T47D (cell line): ENCODE data around the gene RTL3.

Experiments
- DNase-seq, 2 experiments: peaks; one replicate each; pipeline versions ENCODE4 v3.0.0 to v3.0.0-alpha.2; 2011 to 2012; ENCODE audit warnings: low read depth in 1 of 2, low spot score in 1 of 2
- JUND ChIP-seq: IDR thresholded peaks from 2 replicates; pipeline ENCODE4 v1.6.1; 2012; ENCODE audit warnings: low read depth
- in situ Hi-C: cut with HindIII; loops from 2 replicates; pipeline ENCODE4 v1.10.0; 2016; ENCODE audit warnings: low sequenced_read_pairs, low pct_unique_long_range_greater_than_20kb

The RTL3 gene

GRCh38 chrX:78658845-78659744, at the start of gene RTL3:
Gene RTL3 (minus strand): TSS chrX:78659328. CDS start chrX:78658420, 908 bp downstream.
- DNase-seq: no peak
- in situ Hi-C loops: no loop called here
- TF ChIP-seq JUND: no peak

GRCh38 chrX:78708816-78709215, 49.7 kb upstream of the RTL3 start:
- no peak for DNase-seq

GRCh38 chrX:78708262-78708661, 49.1 kb upstream of the RTL3 start:
- no peak for TF ChIP-seq JUND
- in situ Hi-C loops: no loop called here
- DNase-seq: peak in 1 of 2 experiments; percentile 48

More at GRCh38 chrX:78708816-78709215, 49.7 kb upstream of the RTL3 start:
- in situ Hi-C loops: no loop called here
- TF ChIP-seq JUND: no peak

- DNase-seq: no peak
- in situ Hi-C loops: no loop called here
- TF ChIP-seq JUND: no peak
Observed at GRCh38 chrX:78706071-78706470, 46.9 kb upstream of the RTL3 start.

- TF ChIP-seq JUND: no peak
- DNase-seq: no peak
- in situ Hi-C loops: no loop called here
Observed at GRCh38 chrX:78693536-78693935, 34.4 kb upstream of the RTL3 start.

- in situ Hi-C loops: no loop called here
- no peak for DNase-seq
Observed at GRCh38 chrX:78693012-78693411, 33.9 kb upstream of the RTL3 start.

GRCh38 chrX:78687586-78687985, 28.5 kb upstream of the RTL3 start:
- in situ Hi-C loops: no loop called here
- DNase-seq: no peak
- TF ChIP-seq JUND: no peak

More at GRCh38 chrX:78693012-78693411, 33.9 kb upstream of the RTL3 start:
- TF ChIP-seq JUND: no peak

- in situ Hi-C loops: no loop called here
- TF ChIP-seq JUND: no peak
- no peak for DNase-seq
Observed at GRCh38 chrX:78673246-78673645, 14.1 kb upstream of the RTL3 start.

- no peak for DNase-seq
- in situ Hi-C loops: no loop called here
- no peak for TF ChIP-seq JUND
Observed at GRCh38 chrX:78665342-78665741, 6.2 kb upstream of the RTL3 start.

- in situ Hi-C loops: no loop called here
- DNase-seq: no peak
- no peak for TF ChIP-seq JUND
Observed at GRCh38 chrX:78661836-78662235, 2.7 kb upstream of the RTL3 start.

GRCh38 chrX:78659955-78660354, 827 bp upstream of the RTL3 start:
- in situ Hi-C loops: no loop called here
- no peak for TF ChIP-seq JUND
- DNase-seq: no peak

- no peak for DNase-seq
- no peak for TF ChIP-seq JUND
- in situ Hi-C loops: no loop called here
Observed at GRCh38 chrX:78658414-78658813, 714 bp downstream of the RTL3 start.

GRCh38 chrX:78655642-78656041, 3.5 kb downstream of the RTL3 start:
- in situ Hi-C loops: no loop called here
- no peak for DNase-seq
- TF ChIP-seq JUND: no peak
